HG03175 (cell line): Measurements from ENCODE around the gene PTPN1.

ENCODE experiments used
- ATAC-seq: cut with Tn5 transposase; IDR thresholded peaks from one replicate; pipeline ENCODE4 v1.9.1; 2021; ENCODE audit warnings: mild to moderate bottlenecking, moderate library complexity; ENCODE audit not compliant: unreplicated experiment

The PTPN1 gene

GRCh38 chr20:50628853-50629669, 118.9 kb downstream of the PTPN1 start:
- ATAC-seq, result no peak

- no peak for ATAC-seq
Measured at GRCh38 chr20:50629670-50630045, 119.5 kb downstream of the PTPN1 start.

GRCh38 chr20:50630578-50631263, 120.5 kb downstream of the PTPN1 start:
- ATAC-seq, result no peak

- no peak for ATAC-seq
Measured at GRCh38 chr20:50632236-50632635, 122.1 kb downstream of the PTPN1 start.

GRCh38 chr20:50632701-50633100, 122.5 kb downstream of the PTPN1 start:
- no peak for ATAC-seq

- no peak for ATAC-seq
Measured at GRCh38 chr20:50633361-50633760, 123.2 kb downstream of the PTPN1 start.

- ATAC-seq, result no peak
Measured at GRCh38 chr20:50634191-50634590, 124.0 kb downstream of the PTPN1 start.
